Hematopoietic multipotent progenitor cell (in vitro differentiated cells): ENCODE measurements around the gene PACSIN1. TPM values are rescaled to one million over a fixed set of nuclear protein-coding genes. Genes with fewer than 3 reads are reported as not detected.

Experiments
- DNase-seq, 3 donors: peaks; one replicate each; pipeline ENCODE4 v3.0.0-alpha.2; 2011 to 2015; ENCODE audit warnings: low read depth in 2 of 3, low spot score in 2 of 3
- total RNA-seq: library from RNA; depleted of rRNA; stranded (reverse); fragments of >200 nt; gene quantifications from one replicate; pipeline ENCODE4 v1.2.3, GENCODE V29; 2012

PACSIN1 gene
- total RNA-seq, 1 donor: 1.6 TPM

GRCh38 chr6:34526241-34526972, 60.5 kb downstream of the PACSIN1 start:
- DNase-seq: no peak

GRCh38 chr6:34526992-34527728, 61.3 kb downstream of the PACSIN1 start:
- DNase-seq: peak; percentile 86 to 93 (median 92)

- no peak for DNase-seq
Measured at GRCh38 chr6:34527751-34528670, 62.1 kb downstream of the PACSIN1 start.

- DNase-seq: no peak
Measured at GRCh38 chr6:34528996-34529664, 63.3 kb downstream of the PACSIN1 start.

GRCh38 chr6:34529665-34530327, 63.9 kb downstream of the PACSIN1 start:
- DNase-seq: no peak

GRCh38 chr6:34530753-34531365, 65.0 kb downstream of the PACSIN1 start:
- DNase-seq: no peak

GRCh38 chr6:34531580-34532201, 65.8 kb downstream of the PACSIN1 start:
- DNase-seq: peak in 2 of 3 donors; percentile 15 to 63

GRCh38 chr6:34532230-34532629, 66.4 kb downstream of the PACSIN1 start:
- DNase-seq: no peak

GRCh38 chr6:34534146-34534545, 68.3 kb downstream of the PACSIN1 start:
- DNase-seq: no peak

GRCh38 chr6:34534656-34535055, 68.8 kb downstream of the PACSIN1 start:
- no peak for DNase-seq

DNA sequence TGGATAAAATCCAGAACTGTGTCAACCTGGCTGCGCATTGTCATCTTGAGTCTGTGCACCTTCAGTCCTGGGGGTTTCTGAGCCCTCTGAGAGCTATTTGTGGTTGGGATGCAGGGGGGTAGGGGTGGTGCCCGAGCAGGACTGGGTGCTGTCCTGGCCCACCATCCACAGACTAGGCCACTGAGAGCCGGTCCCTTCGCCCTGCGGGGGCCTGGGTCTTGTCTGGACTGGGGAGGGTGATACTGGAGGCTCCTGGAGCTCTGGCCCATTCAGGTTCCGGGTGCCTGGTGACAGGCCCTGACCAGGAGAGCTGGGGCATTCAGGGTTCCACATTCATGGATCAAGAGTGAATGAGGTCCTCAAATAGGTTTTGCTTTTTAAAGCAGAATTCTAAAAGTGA, 69.3 kb downstream of the PACSIN1 start:
- no peak for DNase-seq

DNA sequence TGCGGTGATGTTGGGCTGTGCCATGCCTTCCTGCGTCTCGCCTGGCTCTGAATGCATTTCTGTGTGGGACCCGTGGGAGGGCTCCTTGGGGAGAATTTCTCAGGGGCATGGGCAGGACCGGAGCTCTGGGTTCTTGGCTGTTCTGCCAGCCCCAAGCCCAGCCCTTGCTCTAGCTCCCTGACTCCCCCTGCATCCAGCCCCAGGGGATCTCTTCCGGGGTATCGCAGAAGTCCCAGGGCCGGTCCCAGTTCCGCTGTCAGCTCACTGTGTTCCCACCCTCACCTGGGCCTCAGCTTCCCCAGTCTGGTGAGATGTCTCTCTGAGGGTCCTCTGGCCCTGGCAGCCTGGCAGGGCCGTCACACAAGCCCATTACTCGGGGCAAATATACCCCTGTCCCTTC, 69.8 kb downstream of the PACSIN1 start:
- DNase-seq: no peak

DNA sequence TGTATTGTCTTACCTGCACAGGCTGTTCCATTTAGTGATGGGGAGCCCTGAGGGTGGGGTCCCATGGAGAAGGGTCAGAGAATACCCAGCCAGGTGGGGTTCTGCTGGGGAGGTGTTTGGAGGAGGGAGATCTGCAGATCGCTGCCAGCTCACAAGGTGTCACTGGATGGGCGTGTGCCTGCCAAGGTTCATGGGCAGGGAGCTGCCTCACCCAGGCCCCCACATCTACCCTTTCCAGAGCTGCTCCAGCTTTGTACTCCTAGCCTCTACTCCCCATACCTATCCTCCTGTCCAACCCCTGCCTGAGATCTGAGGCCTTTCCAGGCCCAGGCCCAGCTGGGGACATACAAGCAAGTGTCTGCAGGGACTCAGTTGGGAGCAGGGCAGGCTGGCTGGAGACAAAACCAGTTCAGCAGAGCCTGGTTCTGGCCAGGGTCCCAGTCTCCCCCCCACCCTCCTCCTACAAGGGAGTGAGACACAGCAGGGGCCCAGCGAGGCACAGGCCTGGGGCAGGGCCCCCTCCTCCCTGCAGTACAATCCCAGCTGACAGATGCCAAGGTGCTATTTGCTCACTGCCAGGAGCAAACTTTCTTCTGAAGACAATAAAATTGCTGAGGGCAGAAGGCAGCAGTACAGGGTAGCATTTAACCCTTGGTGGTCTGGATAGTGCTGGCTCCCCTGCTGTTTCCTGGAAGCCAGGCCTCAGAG, 70.5 kb downstream of the PACSIN1 start:
- no peak for DNase-seq

DNA sequence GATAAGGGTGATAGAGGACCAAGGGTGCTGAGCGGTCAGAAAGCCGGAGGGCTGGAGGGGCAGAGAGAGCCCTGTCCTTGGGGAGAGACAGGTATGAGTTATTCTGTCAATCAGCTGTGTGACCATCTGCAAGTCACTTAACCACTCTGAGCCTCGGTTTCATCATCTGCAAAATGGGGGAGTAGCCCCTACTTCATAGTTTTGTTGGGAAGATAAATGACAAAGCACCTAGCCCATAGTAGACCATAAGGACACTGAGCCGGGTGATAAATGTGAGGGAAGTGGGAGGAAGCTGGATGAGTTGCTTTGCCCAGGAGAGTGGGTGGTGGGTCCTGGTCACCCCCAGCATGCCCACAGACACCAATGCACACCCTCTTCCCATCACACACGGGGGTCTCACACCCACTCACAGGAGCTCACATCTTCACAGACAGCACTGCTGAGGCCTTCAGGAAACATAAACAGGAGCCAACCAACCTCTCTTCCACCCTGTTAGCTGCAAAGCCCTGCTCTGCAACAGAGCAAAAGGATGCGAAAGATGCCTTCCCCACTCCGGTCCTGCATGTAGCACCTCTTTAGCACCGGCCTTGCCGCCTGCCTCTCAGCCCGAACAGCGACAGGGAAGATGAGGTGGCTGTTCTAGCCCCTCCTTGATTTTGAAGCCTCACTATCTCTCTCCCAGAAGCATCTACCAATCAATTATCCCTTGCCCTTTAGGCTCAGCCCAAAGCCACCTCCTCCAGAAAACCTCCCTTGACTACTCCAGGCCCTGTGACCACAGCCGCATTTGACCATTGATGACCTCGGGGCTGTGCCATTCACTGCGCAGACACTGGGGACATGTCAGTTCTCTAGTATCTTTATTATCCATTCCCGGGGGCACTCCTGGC, 71.3 kb downstream of the PACSIN1 start:
- no peak for DNase-seq

DNA sequence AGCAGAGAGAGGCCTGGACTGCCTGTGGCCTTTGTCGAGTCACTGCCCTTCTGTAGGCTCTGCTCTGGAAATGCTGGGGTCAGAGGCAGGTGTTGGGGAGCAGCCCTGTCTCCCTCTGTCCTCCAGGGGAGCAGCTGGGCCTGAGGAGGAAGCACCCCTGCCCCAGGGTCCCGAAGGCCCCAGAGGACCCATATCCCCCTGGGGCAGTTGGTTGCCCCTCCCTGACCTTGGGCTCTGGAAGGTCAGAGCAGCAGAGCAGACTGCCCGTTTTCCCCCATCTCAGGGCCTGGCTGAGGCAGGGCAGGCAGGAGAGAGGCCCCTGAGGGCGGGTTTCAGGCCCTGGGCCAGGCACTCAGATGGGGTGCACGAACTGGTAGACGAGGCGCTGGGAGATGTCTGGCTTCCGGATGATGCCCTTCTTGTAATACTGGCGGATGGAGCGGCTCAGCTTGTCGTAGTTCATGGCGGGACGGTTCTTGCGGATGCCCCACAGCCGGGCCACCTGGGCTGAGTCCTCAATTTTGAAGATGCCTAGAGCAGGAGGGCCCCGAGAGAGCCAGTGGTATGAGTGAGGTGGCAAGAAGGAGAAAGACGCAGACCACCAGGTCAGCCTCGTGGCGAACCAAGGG, 72.2 kb downstream of the PACSIN1 start:
- no peak for DNase-seq

DNA sequence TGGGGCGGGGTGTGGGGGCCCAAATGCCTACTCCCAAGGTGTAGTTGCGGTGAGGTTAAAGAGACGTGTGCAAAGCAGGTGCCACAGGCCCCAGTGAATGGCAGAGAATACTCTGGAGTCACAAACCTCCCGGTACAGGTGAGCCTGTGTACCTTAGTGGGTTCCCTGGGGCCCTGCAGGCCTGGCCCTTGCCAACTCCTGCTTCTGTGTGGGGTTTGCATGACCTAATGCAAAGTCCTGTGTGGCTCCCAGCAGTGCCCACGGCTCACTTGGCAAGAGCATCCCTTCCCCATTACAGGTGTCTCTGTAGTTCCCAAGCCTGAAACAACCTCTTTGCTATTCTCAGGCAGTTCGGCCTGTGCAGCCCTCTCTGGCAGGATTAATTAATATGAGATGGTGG, 72.7 kb downstream of the PACSIN1 start:
- no peak for DNase-seq

DNA sequence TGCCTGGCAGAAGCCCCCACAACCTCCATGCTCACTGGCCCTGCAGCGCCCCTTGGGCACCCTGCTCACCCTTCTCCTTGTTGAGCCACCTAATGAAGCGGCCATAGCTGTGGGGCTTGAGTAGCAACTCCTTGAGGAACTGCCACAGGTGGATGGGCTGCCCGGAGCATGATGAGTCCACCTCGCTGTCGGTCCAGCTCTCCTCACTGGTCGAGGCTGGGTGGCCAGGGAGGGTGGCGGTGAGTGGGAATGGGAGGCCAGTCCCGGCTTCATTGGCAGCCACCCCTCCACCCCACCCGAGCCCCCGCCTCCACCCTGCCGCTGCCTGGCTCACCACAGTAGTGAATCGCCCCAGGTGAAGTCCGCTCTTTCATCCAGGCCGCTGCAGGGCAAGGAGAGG, 73.3 kb downstream of the PACSIN1 start:
- DNase-seq: no peak
